H9 (cell line): ENCODE data around the gene INSYN2A. TPM values are rescaled to one million over a fixed set of nuclear protein-coding genes. Genes with fewer than 3 reads are reported as not detected.
A peak's percentile ranks its signal among the peaks of the same experiment; 100 is the strongest.

Experiments
- DNase-seq: peaks from one replicate; pipeline ENCODE4 v3.0.0-alpha.2; 2017
- H2AFZ ChIP-seq: one replicate; pipeline ENCODE4 v1.6.1; 2013; ENCODE audit warnings: mild to moderate bottlenecking, low read length, control low read depth, moderate library complexity
- H2AK5ac ChIP-seq: 2 replicates; pipeline ENCODE4 v1.6.1; 2013; ENCODE audit warnings: low read length, control low read depth, mixed read lengths; ENCODE audit not compliant: insufficient read length
- H2BK120ac ChIP-seq: one replicate; pipeline ENCODE4 v1.6.1; 2013; ENCODE audit warnings: low read depth, mild to moderate bottlenecking, low read length, control low read depth, inconsistent platforms; ENCODE audit not compliant: poor library complexity, severe bottlenecking
- H2BK12ac ChIP-seq: 2 replicates; pipeline ENCODE4 v1.6.1; 2013; ENCODE audit warnings: low read length, control low read depth, mixed read lengths, low read depth; ENCODE audit not compliant: insufficient read length
- H2BK15ac ChIP-seq: 2 replicates; pipeline ENCODE4 v1.6.1; 2013; ENCODE audit warnings: low read depth, low read length, control low read depth
- H2BK20ac ChIP-seq: one replicate; pipeline ENCODE4 v1.6.1; 2013; ENCODE audit warnings: low read depth, mild to moderate bottlenecking, low read length, control low read depth, inconsistent platforms; ENCODE audit not compliant: poor library complexity, severe bottlenecking
- H2BK5ac ChIP-seq: 2 replicates; pipeline ENCODE4 v1.6.1; 2013; ENCODE audit warnings: low read length, control low read depth, mixed read lengths; ENCODE audit not compliant: insufficient read length
- H3K14ac ChIP-seq: 2 replicates; pipeline ENCODE4 v1.6.1; 2013; ENCODE audit warnings: low read length, control low read depth; ENCODE audit not compliant: insufficient read depth
- H3K18ac ChIP-seq: 2 replicates; pipeline ENCODE4 v1.6.1; 2013; ENCODE audit warnings: low read depth, mild to moderate bottlenecking, mixed read lengths, low read length, control low read depth; ENCODE audit not compliant: insufficient read length
- H3K23ac ChIP-seq: 2 replicates; pipeline ENCODE4 v1.6.1; 2013; ENCODE audit warnings: low read length, control low read depth, mixed read lengths, low read depth; ENCODE audit not compliant: insufficient read length
- H3K23me2 ChIP-seq: 2 replicates; pipeline ENCODE4 v1.6.1; 2013; ENCODE audit warnings: low read depth, mild to moderate bottlenecking, mixed read lengths, low read length, control low read depth; ENCODE audit not compliant: insufficient read length, poor library complexity, severe bottlenecking
- H3K27ac ChIP-seq: 2 replicates; pipeline ENCODE4 v1.5.1; 2013; ENCODE audit warnings: low read length, control low read depth, mixed read lengths, low read depth; ENCODE audit not compliant: insufficient read length
- H3K27me3 ChIP-seq: 2 replicates; pipeline ENCODE4 v1.6.1; 2013; ENCODE audit warnings: low read length, control low read depth, inconsistent platforms; ENCODE audit not compliant: insufficient read depth
- H3K4ac ChIP-seq: 2 replicates; pipeline ENCODE4 v1.6.1; 2013; ENCODE audit warnings: low read depth, mild to moderate bottlenecking, control low read depth, inconsistent platforms, low read length, moderate library complexity
- H3K4me1 ChIP-seq: 2 replicates; pipeline ENCODE4 v1.6.1; 2013; ENCODE audit warnings: low read length, control low read depth, inconsistent platforms; ENCODE audit not compliant: insufficient read depth
- H3K4me2 ChIP-seq: 2 replicates; pipeline ENCODE4 v1.6.1; 2013; ENCODE audit warnings: low read length, control low read depth, mixed read lengths; ENCODE audit not compliant: insufficient read length, insufficient read depth
- H3K56ac ChIP-seq: 2 replicates; pipeline ENCODE4 v1.6.1; 2013; ENCODE audit warnings: low read depth, mild to moderate bottlenecking, mixed read lengths, low read length, control low read depth; ENCODE audit not compliant: insufficient read length
- H3K79me1 ChIP-seq: 2 replicates; pipeline ENCODE4 v1.6.1; 2013; ENCODE audit warnings: low read depth, mild to moderate bottlenecking, moderate library complexity, low read length, control low read depth, inconsistent platforms; ENCODE audit not compliant: insufficient read depth, poor library complexity, severe bottlenecking
- H3K79me2 ChIP-seq: 2 replicates; pipeline ENCODE4 v1.6.1; 2013; ENCODE audit warnings: low read length, control low read depth, inconsistent platforms; ENCODE audit not compliant: insufficient read depth
- H3K9ac ChIP-seq: 2 replicates; pipeline ENCODE4 v1.6.1; 2013; ENCODE audit warnings: low read length, control low read depth, mixed read lengths; ENCODE audit not compliant: insufficient read length; ENCODE audit errors: extremely low read depth
- H3K9me3 ChIP-seq: one replicate; pipeline ENCODE4 v1.6.1; 2013; ENCODE audit warnings: low read depth, low read length, inconsistent platforms; ENCODE audit not compliant: control insufficient read depth
- H3T11ph ChIP-seq: one replicate; pipeline ENCODE4 v1.6.1; 2013; ENCODE audit warnings: mild to moderate bottlenecking, low read length, control low read depth, inconsistent platforms
- H4K20me1 ChIP-seq: one replicate; pipeline ENCODE4 v1.6.1; 2013; ENCODE audit not compliant: control insufficient read depth, insufficient read length, insufficient read depth
- H4K5ac ChIP-seq: 2 replicates; pipeline ENCODE4 v1.6.1; 2013; ENCODE audit warnings: low read depth, mild to moderate bottlenecking, mixed read lengths, low read length, control low read depth; ENCODE audit not compliant: insufficient read length
- H4K8ac ChIP-seq: replicated peaks from 2 replicates; pipeline ENCODE4 v1.6.1; 2013; ENCODE audit warnings: low read length, control low read depth, mixed read lengths, low read depth; ENCODE audit not compliant: insufficient read length
- H4K91ac ChIP-seq: 2 replicates; pipeline ENCODE4 v1.6.1; 2013; ENCODE audit warnings: low read depth, mild to moderate bottlenecking, moderate library complexity, mixed read lengths, low read length, control low read depth; ENCODE audit not compliant: insufficient read length
- H3K27ac Mint-ChIP-seq, 3 experiments: 2 replicates in 2 of 3; 3 replicates in 1 of 3; pipeline ENCODE4 v1.8.0; 2020 to 2021; ENCODE audit warnings: mixed read lengths in 3 of 3, mild to moderate bottlenecking in 1 of 3, moderate library complexity in 1 of 3
- H3K27me3 Mint-ChIP-seq: 2 replicates; pipeline ENCODE4 v1.8.0; 2021; ENCODE audit warnings: low read depth, mild to moderate bottlenecking, moderate library complexity, mixed read lengths
- H3K36me3 Mint-ChIP-seq, 3 experiments: 2 replicates in 2 of 3; 3 replicates in 1 of 3; pipeline ENCODE4 v1.8.0; 2020 to 2021; ENCODE audit warnings: low read depth in 3 of 3, mixed read lengths in 3 of 3; ENCODE audit not compliant: insufficient read depth in 1 of 3
- H3K4me1 Mint-ChIP-seq, 2 experiments: 2 replicates each; pipeline ENCODE4 v1.8.0; 2020; ENCODE audit warnings: mixed read lengths in 2 of 2
- H3K4me3 Mint-ChIP-seq, 2 experiments: 2 replicates in 1 of 2; 3 replicates in 1 of 2; pipeline ENCODE4 v1.8.0; 2020 to 2021; ENCODE audit warnings: mild to moderate bottlenecking in 2 of 2, mixed read lengths in 2 of 2, moderate library complexity in 1 of 2
- H3K9me3 Mint-ChIP-seq, 2 experiments: 2 replicates in 1 of 2; 3 replicates in 1 of 2; pipeline ENCODE4 v1.8.0; 2020; ENCODE audit warnings: mild to moderate bottlenecking in 2 of 2, mixed read lengths in 2 of 2, moderate library complexity in 1 of 2
- CTCF ChIP-seq: fragments of 200-600 bp; sonication (generic); conservative IDR thresholded peaks from 3 replicates; pipeline ENCODE4 v1.8.0; 2021; ENCODE audit warnings: antibody characterized with exemption, mild to moderate bottlenecking
- WGBS: extraction: QIAGEN DNeasy Blood & Tissue Kit; methylation state at CpG from one replicate; pipeline ENCODE4 v1.1.7; 2013; ENCODE audit warnings: missing lambda C conversion rate, low lambda C conversion rate, mixed read lengths; ENCODE audit not compliant: insufficient read length; ENCODE audit errors: extremely low coverage; 5-methylcytosine and 5-hydroxymethylcytosine counted together
- total RNA-seq: library from RNA; stranded (reverse); gene quantifications from 2 replicates; pipeline ENCODE4 v1.2.1, GENCODE V29; 2021

The INSYN2A gene
- total RNA-seq, 1 experiment from 2014 or later, result 0.09 TPM

GRCh38 chr10:127227027-127227426, 30.6 kb upstream of the INSYN2A start:
- no peaks in the 10 kb centered on the region; a peak in 2 of 4 replicates for H3K4me1 Mint-ChIP-seq
- H3K36me3 Mint-ChIP-seq, result no peaks in the 10 kb centered on the region
- no peaks in the 10 kb centered on the region for H3K79me2 ChIP-seq
- no peak overlapping the region for H4K91ac ChIP-seq
- no peak overlapping the region for H2AFZ ChIP-seq
- H3K4me1 ChIP-seq, result no peaks in the 10 kb centered on the region
- H3K4me2 ChIP-seq, result no peak overlapping the region
- peak overlapping the region; percentile 29 for H2BK5ac ChIP-seq
- no peak overlapping the region for H2BK120ac ChIP-seq
- no peak overlapping the region for H3K4ac ChIP-seq
- no peaks in the 10 kb centered on the region for H3K27me3 ChIP-seq
- no peaks in the 10 kb centered on the region for H3K23me2 ChIP-seq
- no peak overlapping the region for H3K23ac ChIP-seq
- H3K79me1 ChIP-seq, result no peaks in the 10 kb centered on the region
- no peak overlapping the region for H3K56ac ChIP-seq
- no peaks in the 10 kb centered on the region for H3K27me3 Mint-ChIP-seq
- no peaks in the 10 kb centered on the region for H4K20me1 ChIP-seq
- H2BK12ac ChIP-seq, result no peak overlapping the region
- peak overlapping the region; percentile 91 for H4K8ac ChIP-seq
- H3K9ac ChIP-seq, result no peak overlapping the region
- no peak overlapping the region for H2AK5ac ChIP-seq
- no peak overlapping the region for H2BK20ac ChIP-seq
- no peak overlapping the region for H3K27ac ChIP-seq
- no peak overlapping the region for H2BK15ac ChIP-seq
- WGBS, result no CpG with 5 or more reads among the region's 10 CpGs
- H3K4me3 Mint-ChIP-seq, result no peak overlapping the region
- no peak overlapping the region for H3T11ph ChIP-seq
- DNase-seq, result no peak
- H4K5ac ChIP-seq, result peak overlapping the region; percentile 24
- H3K14ac ChIP-seq, result 0 out of 2 replicates have a peak overlapping the region, but pooled peaks have one; percentile 49
- H3K9me3 ChIP-seq, result no peaks in the 10 kb centered on the region
- no peaks in the 10 kb centered on the region for H3K9me3 Mint-ChIP-seq
- H3K18ac ChIP-seq, result no peak overlapping the region
- no peak overlapping the region for H3K27ac Mint-ChIP-seq
- no peak for TF ChIP-seq CTCF
